ENCODE measurements around the gene MCM9.

Gene MCM9

DNA sequence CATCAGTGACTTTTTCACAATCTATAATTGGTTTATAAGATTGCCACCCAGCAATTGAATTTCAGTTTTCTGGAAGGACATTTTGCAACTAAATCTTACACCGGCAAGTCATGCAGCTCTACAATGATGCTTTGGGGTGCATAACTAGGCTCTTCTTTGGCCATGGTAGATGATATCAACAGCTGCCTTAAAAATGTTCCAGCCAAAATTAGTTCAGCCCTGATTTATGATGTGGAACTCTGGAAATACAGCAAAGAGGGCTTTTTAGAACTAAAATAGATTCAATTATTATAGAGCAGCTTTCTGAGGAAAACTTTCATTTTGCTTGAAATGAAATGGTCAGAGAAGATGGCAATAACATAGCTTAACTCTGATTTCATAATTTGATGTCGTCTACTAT is 18.4 kb upstream of the MCM9 start:
- Mint-ChIP-seq H3K27me3 (no peaks in the 10 kb centered on the region), H3K4me3 (no peak overlapping the region), H3K27ac (no peak overlapping the region), H3K9me3 (peaks cover 9% of the 10 kb centered on the region), H3K4me1 (ENCODE audit: low read depth) (no peaks in the 10 kb centered on the region), H3K36me3 (ENCODE audit: low read depth) (no peaks in the 10 kb centered on the region)
- intact Hi-C loops (cut with micrococcal nuclease): no loop called here

DNA sequence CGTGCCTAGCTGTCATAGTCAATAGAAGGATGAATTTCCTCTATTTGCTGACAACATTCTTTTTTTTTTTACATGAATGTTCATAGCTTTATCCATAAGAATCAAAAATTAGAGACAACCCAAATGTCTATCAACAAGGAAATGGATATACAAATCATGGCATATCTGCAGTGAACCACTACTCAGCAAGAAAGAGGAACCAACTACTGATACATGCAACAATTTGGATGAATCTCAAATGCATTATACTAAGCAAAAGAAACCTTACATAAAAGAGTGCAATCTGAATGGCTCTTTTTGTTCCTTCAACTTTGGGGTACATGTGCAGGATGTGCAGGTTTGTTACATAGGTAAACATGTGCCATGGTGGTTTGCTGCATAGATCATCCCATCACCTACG is 17.7 kb upstream of the MCM9 start:
- Mint-ChIP-seq H3K27me3 (no peaks in the 10 kb centered on the region), H3K4me3 (no peak overlapping the region), H3K36me3 (ENCODE audit: low read depth) (no peaks in the 10 kb centered on the region), H3K4me1 (ENCODE audit: low read depth) (no peaks in the 10 kb centered on the region), H3K9me3 (peaks cover 14% of the 10 kb centered on the region), H3K27ac (no peak overlapping the region)
- intact Hi-C loops (cut with micrococcal nuclease): no loop called here

DNA sequence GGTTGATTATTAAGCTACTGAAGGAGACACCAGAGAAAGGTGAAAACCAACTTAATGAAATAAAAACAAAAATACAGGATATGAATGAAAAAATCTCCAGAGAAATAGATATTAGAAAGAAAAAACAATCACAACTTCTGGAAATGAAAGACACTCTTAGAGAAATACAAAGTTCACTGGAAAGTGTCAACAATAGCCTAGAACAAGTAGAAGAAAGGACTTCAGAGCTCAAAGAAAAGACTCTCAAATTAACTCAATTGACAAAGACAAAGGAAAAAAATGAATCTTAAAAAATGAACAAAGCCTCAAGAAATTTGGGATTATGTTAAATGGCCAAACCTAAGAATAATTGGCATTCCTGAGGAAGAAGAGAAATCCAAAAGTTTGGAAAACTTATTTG is 10.3 kb upstream of the MCM9 start:
- no peaks in the 10 kb centered on the region for H3K4me1 Mint-ChIP-seq (ENCODE audit: low read depth)
- H3K36me3 Mint-ChIP-seq (ENCODE audit: low read depth): no peaks in the 10 kb centered on the region
- intact Hi-C loops (cut with micrococcal nuclease): no loop called here
- no peak overlapping the region for H3K27ac Mint-ChIP-seq
- H3K27me3 Mint-ChIP-seq: no peaks in the 10 kb centered on the region
- H3K9me3 Mint-ChIP-seq: peaks cover 83% of the 10 kb centered on the region
- no peak overlapping the region for H3K4me3 Mint-ChIP-seq

- Mint-ChIP-seq H3K27ac (no peak overlapping the region), H3K36me3 (ENCODE audit: low read depth) (peaks cover 11% of the 10 kb centered on the region), H3K4me3 (no peak overlapping the region), H3K27me3 (no peaks in the 10 kb centered on the region), H3K9me3 (peaks cover 64% of the 10 kb centered on the region), H3K4me1 (ENCODE audit: low read depth) (peaks cover 15% of the 10 kb centered on the region)
- intact Hi-C loops (cut with micrococcal nuclease): no loop called here
These were observed 5.8 kb upstream of the MCM9 start for GRCh38 chr6:118940770-118941169.

DNA sequence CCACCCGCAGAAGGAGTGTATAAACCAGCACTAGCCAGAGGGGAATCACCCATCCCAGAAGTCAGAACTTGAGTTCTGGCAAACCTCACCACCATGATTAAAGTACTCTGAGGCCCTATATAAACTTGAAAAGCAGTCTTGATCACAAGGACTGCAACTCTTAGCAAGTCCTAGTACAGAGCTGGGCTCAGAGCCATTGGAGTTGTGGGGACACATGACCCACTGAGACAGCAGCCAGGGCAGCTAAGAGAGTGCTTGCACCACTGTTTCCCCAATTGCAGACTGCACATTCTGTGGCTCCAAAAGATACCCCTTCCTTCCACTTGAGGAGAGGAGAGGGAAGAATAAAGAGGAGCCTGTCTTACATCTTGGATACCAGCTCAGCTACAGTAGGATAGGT is 4.7 kb upstream of the MCM9 start:
- intact Hi-C loops (cut with micrococcal nuclease): loop anchor here (10.0 kb wide), 1 partner anchor 135 kb away; the partner anchor contains the start of gene FAM184A
- peaks cover 53% of the 10 kb centered on the region for H3K9me3 Mint-ChIP-seq
- peaks cover 11% of the 10 kb centered on the region for H3K36me3 Mint-ChIP-seq (ENCODE audit: low read depth)
- H3K4me3 Mint-ChIP-seq: no peak overlapping the region
- no peaks in the 10 kb centered on the region for H3K27me3 Mint-ChIP-seq
- peaks cover 22% of the 10 kb centered on the region for H3K4me1 Mint-ChIP-seq (ENCODE audit: low read depth)
- no peak overlapping the region for H3K27ac Mint-ChIP-seq

- no peak overlapping the region for H3K4me3 Mint-ChIP-seq
- H3K4me1 Mint-ChIP-seq (ENCODE audit: low read depth): peaks cover 31% of the 10 kb centered on the region
- peaks cover 24% of the 10 kb centered on the region for H3K36me3 Mint-ChIP-seq (ENCODE audit: low read depth)
- intact Hi-C loops (cut with micrococcal nuclease): loop anchor here (1.0 to 10.0 kb wide), 3 partner anchors 42 to 285 kb away; partner anchors contain the start of genes ASF1A, CEP85L and FAM184A
- peaks cover 21% of the 10 kb centered on the region for H3K9me3 Mint-ChIP-seq
- H3K27ac Mint-ChIP-seq: peak overlapping the region; percentile 95
- H3K27me3 Mint-ChIP-seq: no peaks in the 10 kb centered on the region
These were observed 1.2 kb upstream of the MCM9 start for GRCh38 chr6:118935978-118936703.

DNA sequence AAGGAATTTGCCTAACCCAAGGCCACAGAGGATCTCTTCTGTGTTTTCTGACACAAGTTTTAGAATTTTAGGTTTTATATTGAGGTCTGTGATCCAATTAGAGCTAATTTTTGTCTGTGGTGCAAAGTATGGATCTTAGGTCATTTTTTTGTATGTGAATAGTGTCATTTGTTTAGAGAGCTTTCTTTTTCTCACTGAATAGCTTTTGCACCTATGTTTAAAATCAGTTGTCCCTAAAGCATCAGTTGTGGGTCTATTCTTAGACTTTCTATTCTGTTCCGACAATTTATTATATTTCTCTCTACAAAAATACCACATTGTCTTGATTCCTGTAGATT is 341 bp upstream of the MCM9 start:
- Mint-ChIP-seq H3K4me3 (peak overlapping the region; percentile 89), H3K36me3 (ENCODE audit: low read depth) (peaks cover 30% of the 10 kb centered on the region), H3K4me1 (ENCODE audit: low read depth) (peaks cover 31% of the 10 kb centered on the region), H3K9me3 (peaks cover 14% of the 10 kb centered on the region), H3K27ac (peak overlapping the region; percentile 95), H3K27me3 (no peaks in the 10 kb centered on the region)
- intact Hi-C loops (cut with micrococcal nuclease): loop anchor here (1.0 to 10.0 kb wide), 3 partner anchors 41 to 284 kb away; partner anchors contain the start of genes ASF1A, CEP85L and FAM184A

GRCh38 chr6:118933855-118934460 is 1.0 kb downstream of the MCM9 start:
- H3K4me1 Mint-ChIP-seq (ENCODE audit: low read depth): peaks cover 31% of the 10 kb centered on the region

DNA sequence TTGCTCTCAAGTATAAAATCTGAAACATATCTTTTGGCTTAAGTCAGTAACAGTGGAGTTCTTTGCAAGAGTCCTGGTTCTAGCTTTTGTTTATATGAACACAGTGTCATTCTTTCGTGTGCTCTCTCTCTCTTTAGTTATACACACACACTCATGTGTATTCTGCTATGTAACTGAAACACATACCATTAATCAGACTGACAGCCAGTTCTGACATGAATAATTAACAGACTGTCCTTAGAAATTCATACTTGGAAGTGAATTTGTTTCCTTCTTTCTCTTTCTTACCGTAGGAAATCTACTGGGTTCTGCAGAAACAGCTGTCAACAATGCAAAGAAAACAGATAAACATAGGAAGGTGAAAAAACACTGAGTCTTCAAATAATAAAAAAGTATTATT is 2.5 kb downstream of the MCM9 start:
- Mint-ChIP-seq H3K27ac (no peak overlapping the region), H3K4me3 (no peak overlapping the region), H3K36me3 (ENCODE audit: low read depth) (peaks cover 47% of the 10 kb centered on the region), H3K27me3 (no peaks in the 10 kb centered on the region), H3K9me3 (peaks cover 13% of the 10 kb centered on the region), H3K4me1 (ENCODE audit: low read depth) (peaks cover 31% of the 10 kb centered on the region)
- intact Hi-C loops (cut with micrococcal nuclease): loop anchor here (10.0 kb wide), 1 partner anchor 142 kb away; the partner anchor contains the start of gene FAM184A

More at GRCh38 chr6:118933855-118934460, 1.0 kb downstream of the MCM9 start:
- H3K27me3 Mint-ChIP-seq: no peaks in the 10 kb centered on the region
- H3K36me3 Mint-ChIP-seq (ENCODE audit: low read depth): peaks cover 32% of the 10 kb centered on the region
- H3K9me3 Mint-ChIP-seq: peaks cover 14% of the 10 kb centered on the region
- peak overlapping the region; percentile 95 for H3K27ac Mint-ChIP-seq
- peak overlapping the region; percentile 89 for H3K4me3 Mint-ChIP-seq
- intact Hi-C loops (cut with micrococcal nuclease): loop anchor here (2.0 to 10.0 kb wide), 2 partner anchors 141 to 283 kb away; partner anchors contain the start of genes CEP85L and FAM184A

DNA sequence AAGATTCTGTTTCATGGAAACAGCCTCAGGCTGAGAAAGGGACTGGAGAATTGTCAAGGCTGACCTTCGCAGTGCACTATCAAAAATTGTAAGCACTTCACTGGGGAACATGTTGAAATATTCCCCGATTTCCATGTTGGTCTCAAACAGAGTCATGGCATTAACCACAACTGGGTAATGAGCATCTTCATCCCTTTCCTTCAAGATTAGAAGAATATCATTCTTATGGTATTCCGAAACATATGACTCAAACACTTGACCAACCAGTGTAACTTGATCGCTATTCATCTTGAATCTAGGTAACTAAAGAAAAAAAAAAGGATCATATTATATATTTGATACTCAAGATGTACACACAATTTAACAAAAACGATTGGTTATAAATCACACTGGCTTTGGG is 3.5 kb downstream of the MCM9 start:
- intact Hi-C loops (cut with micrococcal nuclease): loop anchor here (10.0 kb wide), 1 partner anchor 143 kb away; the partner anchor contains the start of gene FAM184A
- Mint-ChIP-seq H3K4me1 (ENCODE audit: low read depth) (peaks cover 22% of the 10 kb centered on the region), H3K27me3 (no peaks in the 10 kb centered on the region), H3K36me3 (ENCODE audit: low read depth) (peaks cover 43% of the 10 kb centered on the region), H3K9me3 (peaks cover 4% of the 10 kb centered on the region), H3K4me3 (no peak overlapping the region), H3K27ac (no peak overlapping the region)

DNA sequence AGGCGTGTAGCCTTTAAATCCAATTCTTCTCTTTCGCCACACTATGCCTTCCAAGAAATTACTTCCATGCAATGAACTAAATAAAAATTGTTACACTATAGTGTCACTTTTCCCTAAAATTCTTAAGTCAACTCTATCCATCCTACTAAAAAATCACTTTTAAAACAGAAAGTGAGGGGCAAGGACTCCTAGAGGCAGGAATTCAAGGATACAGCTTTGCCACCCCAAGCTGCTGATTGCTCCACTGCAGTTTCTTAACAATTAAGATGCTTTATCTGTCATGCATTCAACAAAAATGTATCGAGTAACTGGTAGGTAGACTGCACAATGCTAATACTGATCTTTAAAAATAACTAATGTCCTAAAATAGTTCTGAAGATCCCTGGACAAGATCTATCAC is 4.3 kb downstream of the MCM9 start:
- intact Hi-C loops (cut with micrococcal nuclease): loop anchor here (10.0 kb wide), 1 partner anchor 144 kb away; the partner anchor contains the start of gene FAM184A
- peaks cover 47% of the 10 kb centered on the region for H3K36me3 Mint-ChIP-seq (ENCODE audit: low read depth)
- no peak overlapping the region for H3K4me3 Mint-ChIP-seq
- peaks cover 19% of the 10 kb centered on the region for H3K4me1 Mint-ChIP-seq (ENCODE audit: low read depth)
- no peak overlapping the region for H3K27ac Mint-ChIP-seq
- no peaks in the 10 kb centered on the region for H3K27me3 Mint-ChIP-seq
- no peaks in the 10 kb centered on the region for H3K9me3 Mint-ChIP-seq

GRCh38 chr6:118923035-118923434 is 11.9 kb downstream of the MCM9 start:
- H3K36me3 Mint-ChIP-seq (ENCODE audit: low read depth): peaks cover 82% of the 10 kb centered on the region
- no peaks in the 10 kb centered on the region for H3K9me3 Mint-ChIP-seq
- H3K4me1 Mint-ChIP-seq (ENCODE audit: low read depth): peaks cover 4% of the 10 kb centered on the region
- no peak overlapping the region for H3K4me3 Mint-ChIP-seq
- no peak overlapping the region for H3K27ac Mint-ChIP-seq
- intact Hi-C loops (cut with micrococcal nuclease): no loop called here
- no peaks in the 10 kb centered on the region for H3K27me3 Mint-ChIP-seq

- no peaks in the 10 kb centered on the region for H3K9me3 Mint-ChIP-seq
- peaks cover 3% of the 10 kb centered on the region for H3K4me1 Mint-ChIP-seq (ENCODE audit: low read depth)
- no peak overlapping the region for H3K27ac Mint-ChIP-seq
- H3K4me3 Mint-ChIP-seq: no peak overlapping the region
- H3K27me3 Mint-ChIP-seq: no peaks in the 10 kb centered on the region
- intact Hi-C loops (cut with micrococcal nuclease): no loop called here
- peaks cover 82% of the 10 kb centered on the region for H3K36me3 Mint-ChIP-seq (ENCODE audit: low read depth)
These were observed 13.9 kb downstream of the MCM9 start for GRCh38 chr6:118921084-118921483.

DNA sequence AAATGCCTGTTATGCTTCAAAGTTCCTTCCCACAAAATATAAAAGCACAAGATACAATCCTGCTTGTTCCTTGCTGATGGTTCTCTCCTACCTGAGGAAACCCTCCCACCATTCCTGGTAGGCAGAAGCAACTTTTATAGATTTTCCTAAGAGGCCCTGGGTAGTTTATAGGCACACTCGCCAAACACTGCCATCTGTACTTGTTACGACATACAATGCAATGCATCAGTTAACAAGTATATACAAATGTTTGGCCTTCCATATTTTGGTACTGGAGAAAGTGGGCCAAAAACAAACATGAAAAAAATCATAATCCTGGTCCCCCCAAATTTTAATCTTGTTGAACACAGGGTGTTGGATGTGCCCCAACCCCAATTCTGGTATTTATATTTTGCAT is 16.6 kb downstream of the MCM9 start:
- Mint-ChIP-seq H3K4me3 (no peak overlapping the region), H3K36me3 (ENCODE audit: low read depth) (peaks cover 87% of the 10 kb centered on the region), H3K4me1 (ENCODE audit: low read depth) (no peaks in the 10 kb centered on the region), H3K27me3 (no peaks in the 10 kb centered on the region), H3K27ac (no peak overlapping the region), H3K9me3 (no peaks in the 10 kb centered on the region)
- intact Hi-C loops (cut with micrococcal nuclease): no loop called here

Data from dendritic cell treated with granulocyte-macrophage colony-stimulating factor and Interleukin-4, amounts not matched to agents 40 ng/mL and 50 ng/mL, for 4 days (primary cell).